UCSD-AML1 (cell line): ENCODE data around the gene BSPRY.
"Not testable (repeated sequence)": the region's sequence is repeated elsewhere in the genome, so short reads cannot be mapped to it uniquely, and the experiment has no call there.

ENCODE experiments used
- DNase-seq: peaks from one replicate; lab custom pipeline; 2025; ENCODE audit not compliant: unreplicated experiment; lab: John Stamatoyannopoulos, UW

The BSPRY gene

DNA sequence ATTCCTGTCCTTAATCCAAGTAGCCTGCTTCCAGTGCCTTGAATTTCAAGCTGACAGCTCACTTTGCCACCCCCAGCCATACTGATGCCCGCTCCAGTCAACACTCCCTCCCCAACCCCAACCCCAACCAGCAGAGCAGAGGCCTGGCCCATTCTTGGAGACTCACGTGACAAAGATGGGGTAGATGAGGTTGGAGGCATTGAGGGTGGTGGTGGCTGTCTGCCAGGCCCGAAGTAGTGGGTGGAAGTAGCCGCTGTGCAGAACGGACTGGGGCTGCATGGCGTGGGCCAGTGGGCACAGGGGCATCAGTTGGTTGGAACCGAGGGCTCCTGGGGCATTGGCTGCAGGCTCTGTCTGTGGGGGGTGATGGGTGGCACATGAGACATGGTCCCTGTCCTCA, 43.9 kb downstream of the BSPRY start:
- DNase-seq, result no peak

DNA sequence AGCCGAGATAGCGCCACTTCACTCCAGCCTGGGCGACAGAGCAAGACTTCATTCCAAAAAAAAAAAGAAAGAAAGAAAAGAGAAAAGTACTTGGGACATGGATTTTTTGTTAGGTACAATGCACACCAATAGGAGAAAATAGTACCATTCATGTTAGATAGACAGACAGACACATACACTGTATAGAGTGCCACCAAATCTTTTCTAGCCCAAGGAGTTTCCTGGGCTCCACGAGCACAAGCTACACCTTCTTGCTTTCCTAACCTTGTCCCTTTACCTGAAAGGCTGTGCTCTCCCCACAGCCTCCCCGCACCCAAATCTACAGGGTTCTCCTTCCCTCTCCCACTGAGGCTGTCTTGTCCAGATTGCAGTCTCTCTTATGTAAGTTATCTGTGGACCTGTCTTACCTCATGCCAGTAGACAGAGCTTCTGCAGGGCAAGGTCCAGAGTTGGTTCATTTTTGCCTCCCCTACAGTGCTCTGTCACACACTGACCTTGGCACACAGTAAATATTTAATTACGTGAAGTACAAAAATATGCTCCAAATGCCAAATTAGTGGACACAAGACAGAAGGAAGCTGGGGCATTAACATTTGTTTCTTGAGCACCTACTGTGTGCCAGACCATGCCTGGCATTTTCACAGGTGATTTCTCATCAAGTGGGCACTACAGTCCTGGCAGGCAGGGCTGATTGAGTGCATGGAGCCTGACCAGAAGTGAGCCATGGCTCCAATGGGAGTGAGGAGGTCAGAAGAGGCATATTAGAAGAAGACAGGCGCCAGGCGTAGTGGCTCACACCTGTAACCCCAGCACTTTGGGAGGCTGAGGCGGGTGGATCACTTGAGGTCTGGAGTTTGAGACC, 45.9 kb downstream of the BSPRY start:
- no peak for DNase-seq

DNA sequence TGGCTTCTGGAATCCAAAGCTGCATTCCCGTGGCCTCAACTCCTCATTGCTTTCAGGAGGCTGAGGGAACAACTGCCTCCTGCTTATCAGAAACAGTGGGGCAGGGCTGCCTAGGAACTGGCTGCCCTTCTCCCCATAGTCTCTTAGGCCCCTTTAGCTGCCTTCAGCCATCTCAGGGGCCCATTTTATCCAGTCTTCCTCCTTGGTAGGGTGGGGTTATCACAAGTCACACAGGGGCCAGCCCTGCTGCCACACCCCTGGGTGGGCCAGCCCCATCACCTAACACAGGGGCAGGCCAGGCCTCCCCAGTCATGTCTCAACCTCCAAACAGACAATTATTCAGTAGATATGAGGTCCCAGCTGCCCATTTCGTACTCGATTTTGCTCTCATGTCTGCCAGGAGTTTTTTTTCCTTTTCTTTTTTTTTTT, 47.9 kb downstream of the BSPRY start:
- no peak for DNase-seq

DNA sequence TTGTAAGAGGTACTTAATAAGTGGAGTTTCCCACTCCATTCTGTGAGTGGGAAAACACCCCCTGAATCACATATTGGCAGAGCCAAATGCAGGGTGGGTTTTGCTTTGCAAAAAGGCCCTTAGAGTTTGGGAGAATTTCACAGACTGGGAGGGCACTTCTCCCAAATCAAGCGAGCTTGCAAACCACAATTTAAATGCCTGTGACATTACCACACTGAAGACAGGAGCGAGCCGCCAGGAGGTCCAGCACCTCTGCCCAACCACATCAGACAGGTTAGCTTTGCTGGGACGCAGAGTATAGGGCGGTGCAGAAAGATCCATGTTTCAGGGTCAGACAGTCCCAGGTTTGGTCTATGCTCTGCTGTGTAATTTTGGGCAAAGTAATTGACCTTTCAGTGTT, 49.5 kb downstream of the BSPRY start:
- no peak for DNase-seq

DNA sequence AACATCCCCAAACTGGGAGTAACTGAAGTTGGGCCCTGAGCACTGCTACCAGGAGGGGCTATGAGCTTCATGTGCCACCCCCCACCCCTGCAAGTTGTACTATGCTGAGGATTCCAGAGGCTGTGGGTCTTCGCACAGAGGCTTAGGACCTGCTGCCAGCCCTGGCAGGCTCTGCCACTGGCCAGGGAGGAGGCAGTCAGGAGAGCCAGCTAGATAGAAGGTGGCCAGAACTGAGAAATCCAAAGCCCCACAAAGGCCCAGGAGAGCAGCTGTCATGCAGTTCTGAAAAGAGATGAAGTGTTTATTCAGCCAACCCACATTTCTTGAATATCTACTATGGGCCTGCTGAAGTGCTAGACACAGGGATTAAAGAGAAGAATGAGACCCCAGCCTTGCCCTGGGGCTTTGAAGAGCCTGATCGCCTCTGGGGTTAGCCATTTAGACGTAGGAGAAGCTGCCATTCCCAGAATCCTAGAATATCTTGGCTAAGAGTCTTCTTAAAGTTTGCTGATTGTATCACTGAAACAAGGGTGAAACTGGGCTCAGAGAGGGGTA, 50.4 kb downstream of the BSPRY start:
- no peak for DNase-seq

DNA sequence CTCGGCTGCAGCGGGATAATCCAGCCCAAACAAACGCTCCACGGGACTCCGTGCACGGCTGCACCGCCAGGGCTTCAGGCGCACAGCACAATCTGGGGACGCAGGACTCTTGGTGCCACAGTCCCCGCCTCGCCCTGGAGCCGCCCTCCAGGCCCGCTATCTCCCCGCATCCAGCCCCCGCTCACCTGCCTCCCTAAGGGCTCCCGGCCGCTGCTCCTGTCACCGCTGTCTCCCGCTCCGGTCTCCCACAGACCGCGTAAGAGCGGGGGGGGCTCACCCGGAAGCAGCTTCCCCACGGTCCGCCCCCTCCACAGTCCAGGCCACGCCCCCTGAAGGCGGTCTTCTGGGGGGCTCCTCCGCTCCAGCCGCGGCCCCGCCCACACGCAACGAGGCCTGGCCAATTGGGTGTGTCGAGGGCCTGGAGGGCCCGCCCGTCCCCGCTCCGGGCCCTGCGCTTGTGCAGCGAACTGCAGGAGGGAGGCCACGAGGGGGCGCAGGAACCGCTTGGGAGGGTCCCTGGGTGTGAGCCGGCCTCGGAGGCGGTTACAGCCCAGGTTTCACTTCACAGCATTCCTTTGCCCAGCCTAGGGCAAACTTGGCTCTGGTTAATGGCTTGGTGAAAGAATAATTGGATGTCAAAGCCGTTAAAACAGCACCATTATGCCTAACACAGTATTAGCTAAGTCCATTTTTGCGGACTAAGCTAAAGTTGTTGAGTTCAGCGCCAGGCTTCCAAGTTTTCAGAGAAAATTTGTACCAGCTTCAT, 51.9 kb downstream of the BSPRY start, which contains the start of gene ALAD:
TSS of gene ALAD (minus strand) at position 258 of the 766 bp plus-strand sequence. CDS start 7,725 bp downstream, outside the sequence.
- peak; percentile 100 for DNase-seq

DNA sequence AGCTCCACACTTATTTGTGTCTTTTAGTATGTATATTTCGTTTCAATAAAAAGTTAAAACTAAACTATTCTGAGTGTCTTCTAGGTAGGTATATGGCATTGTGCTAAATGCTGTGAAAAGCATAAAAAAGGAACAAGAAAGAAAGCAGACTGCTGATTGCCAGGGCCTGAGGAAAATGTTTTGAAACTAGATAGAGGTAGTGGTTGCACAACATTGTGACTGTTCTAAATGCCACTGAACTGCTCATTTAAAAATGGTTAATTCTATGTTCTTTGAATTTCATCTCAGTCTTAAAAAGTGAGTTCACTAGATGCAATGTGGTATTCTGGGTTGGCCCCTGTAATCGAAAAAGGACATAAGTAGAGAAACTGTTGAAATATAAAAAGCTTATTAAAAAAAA, 54.3 kb downstream of the BSPRY start:
- DNase-seq, result no peak

DNA sequence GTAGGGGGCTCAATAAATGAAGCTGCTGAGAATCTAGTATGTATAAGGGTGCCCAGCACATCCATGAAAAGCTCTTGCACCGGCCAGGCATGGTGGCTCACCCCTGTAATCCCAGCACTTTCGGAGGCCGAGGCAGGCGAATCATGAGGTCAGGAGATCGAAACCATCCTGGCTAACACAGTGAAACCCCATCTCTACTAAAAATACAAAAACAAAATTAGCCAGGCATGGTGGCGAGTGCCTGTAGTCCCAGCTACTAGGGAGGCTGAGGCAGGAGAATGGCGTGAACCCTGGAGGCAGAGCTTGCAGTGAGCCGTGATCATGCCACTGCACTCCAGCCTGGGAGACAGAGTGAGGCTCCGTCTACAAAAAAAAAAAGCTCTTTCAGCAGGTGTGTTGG, 57.0 kb downstream of the BSPRY start:
- DNase-seq, result not testable (repeated sequence)

DNA sequence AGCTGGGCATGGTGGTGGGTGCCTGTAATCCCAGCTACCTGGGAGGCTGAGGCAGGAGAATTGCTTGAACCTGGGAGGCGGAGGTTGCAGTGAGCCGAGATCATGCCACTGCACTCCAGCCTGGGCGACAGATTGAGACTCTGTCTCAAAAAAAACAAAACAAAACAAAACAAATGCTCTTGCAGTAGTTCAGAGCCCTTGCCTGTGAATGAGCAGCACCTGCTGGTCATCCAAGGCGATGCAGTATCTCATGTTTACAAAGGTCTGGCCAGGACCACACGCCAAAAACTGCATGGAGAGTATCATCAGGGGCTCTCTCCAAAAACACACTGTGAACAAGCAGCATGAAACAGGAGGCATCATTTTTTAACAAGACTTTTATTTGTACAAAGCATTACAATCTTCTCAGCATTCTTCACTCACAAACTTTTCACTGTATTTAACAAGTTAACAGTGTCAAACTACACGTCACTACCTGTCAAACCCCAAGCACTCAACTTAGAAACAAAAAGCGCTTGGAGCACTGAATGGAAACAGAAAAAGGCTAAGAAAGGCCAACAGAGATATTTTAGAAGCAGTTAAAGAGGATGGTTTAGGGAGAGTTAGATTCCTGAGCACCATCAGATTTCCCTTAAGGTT, 57.7 kb downstream of the BSPRY start:
- DNase-seq, result peak; percentile 43

DNA sequence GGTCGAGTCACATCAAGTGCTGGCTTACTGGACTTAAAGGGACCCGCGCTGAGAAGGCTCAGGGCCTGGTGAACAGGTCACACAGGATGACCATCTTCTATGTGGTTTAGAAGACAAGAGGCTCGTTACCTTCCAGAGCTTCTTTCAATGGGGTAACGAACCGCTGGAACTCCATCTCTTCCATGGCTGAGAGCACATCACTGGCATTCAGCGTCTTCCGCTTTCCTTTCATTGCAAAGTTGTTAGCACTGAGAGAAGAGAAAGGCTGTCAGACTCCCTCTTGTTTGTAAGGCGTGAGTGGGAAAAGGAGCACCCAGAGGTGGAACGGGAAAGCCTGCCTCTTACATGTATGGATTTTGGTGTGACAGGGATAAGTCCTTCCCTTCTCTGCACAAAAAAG, 60.1 kb downstream of the BSPRY start:
- no peak for DNase-seq

DNA sequence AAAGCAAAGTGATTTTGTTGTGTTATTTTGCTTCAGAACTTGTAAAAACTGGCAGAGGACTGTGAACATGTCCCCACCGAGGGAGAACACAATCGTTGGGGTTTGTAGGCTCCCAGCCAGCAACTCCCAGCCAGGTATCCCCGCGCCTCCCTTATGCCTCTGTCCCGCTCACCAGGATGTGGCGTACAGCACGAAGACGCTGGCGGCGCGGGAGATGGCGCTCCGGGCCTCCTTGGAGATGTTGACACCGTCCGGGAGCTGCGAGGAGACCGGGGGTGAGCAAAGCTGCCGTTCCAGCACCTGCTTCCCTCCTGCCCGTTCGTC, 60.5 kb downstream of the BSPRY start:
- no peak for DNase-seq

DNA sequence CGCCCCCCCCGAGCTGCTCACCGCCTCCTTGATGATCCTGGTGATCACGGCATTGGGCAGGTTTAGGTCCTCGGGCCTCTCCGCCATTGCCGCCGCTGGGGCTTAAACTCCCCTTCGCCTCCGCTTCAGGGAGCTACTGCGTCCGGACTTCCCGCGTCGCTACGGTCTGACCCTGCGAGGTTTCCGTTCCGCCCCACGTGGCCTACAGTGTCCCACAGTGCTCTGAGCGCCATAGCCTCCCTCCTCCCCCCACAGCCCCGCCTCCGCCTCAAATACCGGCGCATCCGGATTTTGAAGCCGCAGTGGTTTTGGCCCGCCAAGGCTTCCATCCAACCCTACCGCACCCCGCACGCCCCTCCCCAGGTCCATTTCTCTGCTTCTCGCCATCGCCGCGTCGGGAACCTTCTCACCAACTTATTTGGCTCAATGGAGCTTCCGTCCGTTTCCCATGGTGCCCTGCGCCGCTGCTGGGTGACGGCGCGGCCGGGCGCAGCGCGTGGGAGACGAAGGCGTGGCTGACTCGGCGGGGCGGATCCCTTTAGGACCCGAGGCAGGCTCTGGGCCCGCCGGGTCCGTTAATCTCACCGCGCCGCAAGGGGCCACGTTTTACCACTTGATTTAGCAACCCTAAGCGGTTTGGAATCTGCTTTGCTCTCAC, 61.0 kb downstream of the BSPRY start, which contains the start of the genes C9orf43 and POLE3:
TSS of gene C9orf43 (plus strand) at position 541 of the 658 bp plus-strand sequence. CDS start 2,747 bp downstream, outside the sequence.
TSS of gene POLE3 (minus strand) at position 469 of the 658 bp plus-strand sequence. CDS start at position 87, 382 bp downstream.
- DNase-seq, result peak; percentile 98

DNA sequence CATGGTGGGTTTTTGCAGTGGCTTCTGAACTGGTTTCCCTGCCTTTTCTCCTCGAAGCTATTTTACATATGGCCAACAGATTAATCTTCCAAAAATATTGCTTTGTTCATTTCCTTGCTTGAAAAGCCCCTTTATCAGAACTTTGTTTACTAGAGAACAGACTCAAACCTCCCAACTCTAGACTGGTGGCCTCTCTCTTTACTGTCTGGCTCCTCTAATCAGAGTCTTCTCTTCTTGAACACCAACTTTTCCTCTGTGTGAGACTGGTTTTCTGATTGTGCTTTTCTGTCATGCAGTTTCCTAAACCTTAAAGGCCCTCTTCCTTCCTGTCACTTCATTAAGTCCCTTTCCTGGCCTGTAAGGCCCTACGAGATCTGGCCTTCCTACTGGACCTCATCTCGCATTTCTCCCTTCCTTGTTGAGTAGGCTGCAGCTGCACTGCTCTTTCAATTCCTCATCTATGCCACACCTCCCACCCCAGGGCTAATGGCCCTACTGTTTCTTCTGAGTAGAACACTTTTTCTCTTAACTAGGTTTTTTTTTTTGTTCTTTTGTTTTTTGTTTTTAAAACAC, 66.9 kb downstream of the BSPRY start:
- peak; percentile 23 for DNase-seq

DNA sequence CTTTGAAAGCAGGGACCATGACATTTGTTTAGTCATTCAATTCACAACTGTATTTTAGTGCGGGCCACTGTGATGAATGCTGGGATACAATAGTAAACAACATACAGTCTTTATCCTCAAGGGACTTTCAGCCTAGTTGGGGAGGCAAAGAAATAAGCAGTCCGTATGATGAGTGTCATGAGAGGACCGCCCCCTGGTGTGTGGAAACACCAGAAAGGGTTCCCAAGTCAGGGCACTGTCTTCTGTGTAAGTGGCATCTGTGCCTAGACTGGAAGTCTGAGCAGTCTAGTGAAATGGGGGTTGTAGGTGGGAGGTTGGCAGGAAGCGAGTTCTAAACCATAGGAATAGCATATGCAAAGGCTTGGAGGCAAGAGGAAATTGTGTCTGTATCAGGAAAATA, 68.0 kb downstream of the BSPRY start:
- DNase-seq, result no peak
